Activated CD8-positive, alpha-beta memory T cell treated with anti-CD3 and anti-CD28 coated beads for 24 hours (primary cell): ENCODE measurements around the gene OTOA.
"Not testable (repeated sequence)": the region's sequence is repeated elsewhere in the genome, so short reads cannot be mapped to it uniquely, and the experiment has no call there.

ENCODE experiments used
- DNase-seq: peaks from one replicate; pipeline ENCODE4 v3.0.0-alpha.2; 2020

Gene OTOA

GRCh38 chr16:21663889-21664647 lies at the start of gene OTOA:
OTOA (plus strand) TSS chr16:21663968; CDS start chr16:21678515, 14,547 bp downstream.
- DNase-seq, result peak; percentile 66

- no peak for DNase-seq
Measured at GRCh38 chr16:21614896-21615295, 48.9 kb upstream of the OTOA start.

- no peak for DNase-seq
Measured at GRCh38 chr16:21617607-21618006, 46.2 kb upstream of the OTOA start.

- DNase-seq, result no peak
Measured at GRCh38 chr16:21618281-21618680, 45.5 kb upstream of the OTOA start.

GRCh38 chr16:21619765-21620425 lies 43.9 kb upstream of the OTOA start:
- no peak for DNase-seq

- DNase-seq, result no peak
Measured at GRCh38 chr16:21620592-21620991, 43.2 kb upstream of the OTOA start.

- DNase-seq, result no peak
Measured at GRCh38 chr16:21622545-21622944, 41.2 kb upstream of the OTOA start.

- DNase-seq, result no peak
Measured at GRCh38 chr16:21625026-21625425, 38.7 kb upstream of the OTOA start.

- DNase-seq, result no peak
Measured at GRCh38 chr16:21626659-21627277, 37.0 kb upstream of the OTOA start.

GRCh38 chr16:21628121-21628726 lies 35.5 kb upstream of the OTOA start:
- no peak for DNase-seq

- DNase-seq, result no peak
Measured at GRCh38 chr16:21628772-21629171, 35.0 kb upstream of the OTOA start.

GRCh38 chr16:21629616-21630539 lies 33.9 kb upstream of the OTOA start:
- DNase-seq, result not testable (repeated sequence)

- DNase-seq, result not testable (repeated sequence)
Measured at GRCh38 chr16:21630866-21631265, 32.9 kb upstream of the OTOA start.

- DNase-seq, result not testable (repeated sequence)
Measured at GRCh38 chr16:21631376-21631775, 32.4 kb upstream of the OTOA start.

- not testable (repeated sequence) for DNase-seq
Measured at GRCh38 chr16:21631951-21632575, 31.7 kb upstream of the OTOA start.

- no peak for DNase-seq
Measured at GRCh38 chr16:21634216-21634615, 29.6 kb upstream of the OTOA start.

GRCh38 chr16:21635694-21636093 lies 28.1 kb upstream of the OTOA start:
- DNase-seq, result not testable (repeated sequence)

GRCh38 chr16:21637032-21637968 lies 26.5 kb upstream of the OTOA start:
- no peak for DNase-seq

GRCh38 chr16:21638573-21638975 lies 25.2 kb upstream of the OTOA start:
- no peak for DNase-seq

GRCh38 chr16:21639493-21639892 lies 24.3 kb upstream of the OTOA start:
- no peak for DNase-seq

- DNase-seq, result no peak
Measured at GRCh38 chr16:21641916-21642315, 21.9 kb upstream of the OTOA start.
